AG04450 (cell line): Measurements from ENCODE around the gene CABLES1. TPM values are rescaled to one million over a fixed set of nuclear protein-coding genes. Genes with fewer than 3 reads are reported as not detected.

ENCODE experiments used
- CTCF ChIA-PET: fragments of 300-600, 350-600 bp; formaldehyde crosslinking; extraction: SDS; loops from one replicate; lab custom pipeline; 2022; ENCODE audit warnings: antibody characterized with exemption, inconsistent platforms; lab: Charles Lee
- POLR2A ChIA-PET: fragments of 350-600 bp; formaldehyde crosslinking; extraction: SDS; loops from one replicate; lab custom pipeline; 2021; ENCODE audit warnings: antibody characterized with exemption, inconsistent platforms; lab: Yijun Ruan, JAX
- DNase-seq: peaks from one replicate; pipeline ENCODE4 v3.0.0-alpha.2; 2011; ENCODE audit warnings: low read depth, low spot score
- H3K27ac ChIP-seq: one replicate; pipeline ENCODE4 v1.5.1; 2012; ENCODE audit warnings: low read depth, low read length, control low read depth
- H3K27me3 ChIP-seq: one replicate; pipeline ENCODE4 v1.6.0; 2012; ENCODE audit warnings: low read length; ENCODE audit not compliant: control insufficient read depth, insufficient read depth
- H3K4me3 ChIP-seq: 2 replicates; pipeline ENCODE4 v1.5.1; 2011; ENCODE audit warnings: mild to moderate bottlenecking, low read depth, low read length, control low read depth
- H3K9me3 ChIP-seq: 2 replicates; pipeline ENCODE4 v1.5.1; 2012; ENCODE audit warnings: low read length; ENCODE audit not compliant: control insufficient read depth, insufficient read depth
- polyA plus RNA-seq: library from polyadenylated mRNA; depleted of rRNA; stranded (reverse); fragments of >200 nt; gene quantifications from 2 replicates; pipeline ENCODE4 v1.2.3, GENCODE V29; 2011
- TF ChIP-seq, protein P1 (sequence below): IDR thresholded peaks from 2 replicates; pipeline ENCODE4 v1.5.1; 2011; ENCODE audit warnings: low read depth, low read length, control low read depth, inconsistent platforms

The CABLES1 gene
- polyA plus RNA-seq, 1 experiment: 29.6 TPM

- H3K27me3 ChIP-seq: no peaks in the 10 kb centered on the region
- H3K27ac ChIP-seq: no peak overlapping the region
- no peaks in the 10 kb centered on the region; the same call in 1 of the 2 replicates for H3K9me3 ChIP-seq
- H3K4me3 ChIP-seq: no peak overlapping the region
- ChIA-PET POLR2A (no interaction called here), CTCF (no interaction called here)
- TF ChIP-seq, protein P1, sequence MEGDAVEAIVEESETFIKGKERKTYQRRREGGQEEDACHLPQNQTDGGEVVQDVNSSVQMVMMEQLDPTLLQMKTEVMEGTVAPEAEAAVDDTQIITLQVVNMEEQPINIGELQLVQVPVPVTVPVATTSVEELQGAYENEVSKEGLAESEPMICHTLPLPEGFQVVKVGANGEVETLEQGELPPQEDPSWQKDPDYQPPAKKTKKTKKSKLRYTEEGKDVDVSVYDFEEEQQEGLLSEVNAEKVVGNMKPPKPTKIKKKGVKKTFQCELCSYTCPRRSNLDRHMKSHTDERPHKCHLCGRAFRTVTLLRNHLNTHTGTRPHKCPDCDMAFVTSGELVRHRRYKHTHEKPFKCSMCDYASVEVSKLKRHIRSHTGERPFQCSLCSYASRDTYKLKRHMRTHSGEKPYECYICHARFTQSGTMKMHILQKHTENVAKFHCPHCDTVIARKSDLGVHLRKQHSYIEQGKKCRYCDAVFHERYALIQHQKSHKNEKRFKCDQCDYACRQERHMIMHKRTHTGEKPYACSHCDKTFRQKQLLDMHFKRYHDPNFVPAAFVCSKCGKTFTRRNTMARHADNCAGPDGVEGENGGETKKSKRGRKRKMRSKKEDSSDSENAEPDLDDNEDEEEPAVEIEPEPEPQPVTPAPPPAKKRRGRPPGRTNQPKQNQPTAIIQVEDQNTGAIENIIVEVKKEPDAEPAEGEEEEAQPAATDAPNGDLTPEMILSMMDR: no peak
- DNase-seq: no peak
Observed at GRCh38 chr18:23177433-23178072, 42.3 kb downstream of the CABLES1 start.

GRCh38 chr18:23178201-23178600 lies 42.9 kb downstream of the CABLES1 start:
- ChIA-PET CTCF (no interaction called here), POLR2A (no interaction called here)
- no peak for DNase-seq
- Histone ChIP-seq H3K9me3 (no peaks in the 10 kb centered on the region; the same call in 1 of the 2 replicates), H3K27me3 (no peaks in the 10 kb centered on the region), H3K4me3 (no peak overlapping the region), H3K27ac (no peak overlapping the region)
- TF ChIP-seq, protein P1: no peak

DNA sequence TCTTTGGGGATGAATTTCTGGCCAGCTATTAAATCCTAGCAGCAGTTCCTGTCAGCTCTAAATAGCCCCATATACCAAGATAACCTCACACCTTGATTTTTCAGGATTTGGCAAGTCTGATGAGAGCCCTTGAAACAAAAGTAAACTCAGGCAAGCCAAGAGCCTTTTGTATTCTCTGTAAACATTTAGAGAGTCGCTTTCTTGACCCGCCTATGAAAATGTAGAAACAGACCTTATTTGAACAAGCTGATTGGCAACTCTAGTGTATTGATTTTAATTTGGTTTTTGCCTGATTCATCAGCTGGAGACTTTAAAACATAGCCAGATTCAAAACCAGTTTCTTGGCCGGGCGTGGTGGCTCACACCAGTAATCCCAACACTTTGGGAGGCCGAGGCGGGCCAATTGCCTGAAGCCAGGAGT lies 43.4 kb downstream of the CABLES1 start:
- no peak for DNase-seq
- Histone ChIP-seq H3K9me3 (no peaks in the 10 kb centered on the region; the same call in 1 of the 2 replicates), H3K27me3 (no peaks in the 10 kb centered on the region), H3K27ac (no peak overlapping the region), H3K4me3 (no peak overlapping the region)
- TF ChIP-seq, protein P1: no peak
- ChIA-PET POLR2A (interaction anchor here (0.7 kb wide), 1 partner anchor 45 kb away, joined by 3 read pairs; no protein-coding TSS in a partner anchor), CTCF (no interaction called here)

GRCh38 chr18:23179416-23179815 lies 44.1 kb downstream of the CABLES1 start:
- no peaks in the 10 kb centered on the region for H3K27me3 ChIP-seq
- ChIA-PET POLR2A (interaction anchor here (0.7 kb wide), 1 partner anchor 45 kb away, joined by 3 read pairs; no protein-coding TSS in a partner anchor), CTCF (no interaction called here)
- H3K27ac ChIP-seq: no peak overlapping the region
- no peak for DNase-seq
- TF ChIP-seq, protein P1: no peak
- no peak overlapping the region for H3K4me3 ChIP-seq
- H3K9me3 ChIP-seq: no peaks in the 10 kb centered on the region; the same call in 1 of the 2 replicates

GRCh38 chr18:23181547-23181946 lies 46.3 kb downstream of the CABLES1 start:
- TF ChIP-seq, protein P1: no peak
- POLR2A ChIA-PET: interaction anchor here (0.8 kb wide), 1 partner anchor 44 kb away, joined by 4 read pairs; no protein-coding TSS in a partner anchor

More at GRCh38 chr18:23181547-23181946, 46.3 kb downstream of the CABLES1 start:
- Histone ChIP-seq H3K9me3 (no peaks in the 10 kb centered on the region; the same call in 1 of the 2 replicates), H3K27me3 (no peaks in the 10 kb centered on the region), H3K27ac (no peak overlapping the region), H3K4me3 (no peak overlapping the region)
- CTCF ChIA-PET: interaction anchor here (0.7 to 0.9 kb wide), 2 partner anchors 12 to 50 kb away, joined by 3 read pairs; no protein-coding TSS in a partner anchor
- no peak for DNase-seq
